Measurements from ENCODE around the gene KRT34. TPM values are rescaled to one million over a fixed set of nuclear protein-coding genes. Genes with fewer than 3 reads are reported as not detected.

The KRT34 gene
- total RNA-seq, 1 experiment from 2014 or later = not detected

DNA sequence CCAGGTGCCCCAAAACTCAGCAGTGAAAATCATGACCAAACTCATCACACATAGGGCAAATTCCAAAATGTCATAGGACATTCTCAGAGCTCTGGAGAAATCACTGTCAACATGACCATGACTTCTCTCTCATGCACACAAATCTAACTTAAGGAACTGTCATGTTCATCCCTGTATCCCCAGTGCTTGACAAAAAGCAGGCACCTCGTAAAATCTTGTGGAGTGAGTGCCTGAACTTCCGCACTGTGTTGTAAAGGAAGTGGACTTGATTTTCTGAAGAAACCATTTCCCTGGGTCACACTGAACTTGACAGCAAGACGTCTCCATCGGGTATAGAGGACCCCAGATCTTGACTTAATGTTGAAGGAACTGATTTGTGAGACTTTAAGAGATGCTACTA lies 39.5 kb upstream of the KRT34 start:
- intact Hi-C loops (cut with micrococcal nuclease) = no loop called here
- Histone ChIP-seq H3K4me1 (ENCODE audit: control insufficient read depth in 1 of 2, insufficient read depth in 2 of 2, low read length in 2 of 2) (peaks cover 9 to 28% of the 10 kb centered on the region in 2 experiments), H3K9me2 (ENCODE audit: insufficient read depth) (no peaks in the 10 kb centered on the region), H3K9me3 (ENCODE audit: control insufficient read depth in 1 of 2, insufficient read depth in 1 of 2, low read depth in 1 of 2, low read length in 2 of 2) (no peaks in the 10 kb centered on the region), H3K9ac (ENCODE audit: low read length) (no peak overlapping the region), H3K36me3 (ENCODE audit: control insufficient read depth in 1 of 2, insufficient read depth in 2 of 2, low read length in 2 of 2) (no peaks in the 10 kb centered on the region), H3K4me3 (replicated peaks in 1 of 2; ENCODE audit: low read depth in 1 of 2, low read length in 2 of 2) (no peak overlapping the region), H3K79me2 (ENCODE audit: insufficient read depth, low read length) (no peaks in the 10 kb centered on the region), H3K27me3 (ENCODE audit: insufficient read depth, low read length) (no peaks in the 10 kb centered on the region), H3K4me2 (ENCODE audit: low read length) (no peak overlapping the region), H4K20me1 (ENCODE audit: insufficient read depth) (no peaks in the 10 kb centered on the region), H3K27ac (ENCODE audit: low read depth, low read length) (no peak overlapping the region), H2AFZ (ENCODE audit: low read depth, low read length, poor library complexity, severe bottlenecking) (no peak overlapping the region)
- CTCF ChIA-PET = no interaction called here
- no TSS peak for BruUV-seq (replicated peaks)
- ATAC-seq (no peak), DNase-seq (ENCODE audit: low read depth, low spot score) (no peak)
- POLR2A ChIA-PET = no interaction called here
- TF ChIP-seq EGR1 (IDR thresholded peaks at IDR 0.05; ENCODE audit: low read depth) = no peak
- TF ChIP-seq, protein P1, sequence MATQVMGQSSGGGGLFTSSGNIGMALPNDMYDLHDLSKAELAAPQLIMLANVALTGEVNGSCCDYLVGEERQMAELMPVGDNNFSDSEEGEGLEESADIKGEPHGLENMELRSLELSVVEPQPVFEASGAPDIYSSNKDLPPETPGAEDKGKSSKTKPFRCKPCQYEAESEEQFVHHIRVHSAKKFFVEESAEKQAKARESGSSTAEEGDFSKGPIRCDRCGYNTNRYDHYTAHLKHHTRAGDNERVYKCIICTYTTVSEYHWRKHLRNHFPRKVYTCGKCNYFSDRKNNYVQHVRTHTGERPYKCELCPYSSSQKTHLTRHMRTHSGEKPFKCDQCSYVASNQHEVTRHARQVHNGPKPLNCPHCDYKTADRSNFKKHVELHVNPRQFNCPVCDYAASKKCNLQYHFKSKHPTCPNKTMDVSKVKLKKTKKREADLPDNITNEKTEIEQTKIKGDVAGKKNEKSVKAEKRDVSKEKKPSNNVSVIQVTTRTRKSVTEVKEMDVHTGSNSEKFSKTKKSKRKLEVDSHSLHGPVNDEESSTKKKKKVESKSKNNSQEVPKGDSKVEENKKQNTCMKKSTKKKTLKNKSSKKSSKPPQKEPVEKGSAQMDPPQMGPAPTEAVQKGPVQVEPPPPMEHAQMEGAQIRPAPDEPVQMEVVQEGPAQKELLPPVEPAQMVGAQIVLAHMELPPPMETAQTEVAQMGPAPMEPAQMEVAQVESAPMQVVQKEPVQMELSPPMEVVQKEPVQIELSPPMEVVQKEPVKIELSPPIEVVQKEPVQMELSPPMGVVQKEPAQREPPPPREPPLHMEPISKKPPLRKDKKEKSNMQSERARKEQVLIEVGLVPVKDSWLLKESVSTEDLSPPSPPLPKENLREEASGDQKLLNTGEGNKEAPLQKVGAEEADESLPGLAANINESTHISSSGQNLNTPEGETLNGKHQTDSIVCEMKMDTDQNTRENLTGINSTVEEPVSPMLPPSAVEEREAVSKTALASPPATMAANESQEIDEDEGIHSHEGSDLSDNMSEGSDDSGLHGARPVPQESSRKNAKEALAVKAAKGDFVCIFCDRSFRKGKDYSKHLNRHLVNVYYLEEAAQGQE (IDR thresholded peaks at IDR 0.05; ENCODE audit: low read depth) = no peak
- TF ChIP-seq, protein P2, sequence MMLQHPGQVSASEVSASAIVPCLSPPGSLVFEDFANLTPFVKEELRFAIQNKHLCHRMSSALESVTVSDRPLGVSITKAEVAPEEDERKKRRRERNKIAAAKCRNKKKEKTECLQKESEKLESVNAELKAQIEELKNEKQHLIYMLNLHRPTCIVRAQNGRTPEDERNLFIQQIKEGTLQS (IDR thresholded peaks at IDR 0.05) = no peak
- no peak for TF ChIP-seq POLR2A (IDR thresholded peaks at IDR 0.05; ENCODE audit: borderline replicate concordance, extremely low read depth, insufficient read depth, insufficient read length)
- TF ChIP-seq ELF1 (IDR thresholded peaks at IDR 0.05; ENCODE audit: borderline replicate concordance, low read depth) = no peak
- no peak for TF ChIP-seq RAD21 (IDR thresholded peaks at IDR 0.05; ENCODE audit: low read depth)
- TF ChIP-seq, protein P3, sequence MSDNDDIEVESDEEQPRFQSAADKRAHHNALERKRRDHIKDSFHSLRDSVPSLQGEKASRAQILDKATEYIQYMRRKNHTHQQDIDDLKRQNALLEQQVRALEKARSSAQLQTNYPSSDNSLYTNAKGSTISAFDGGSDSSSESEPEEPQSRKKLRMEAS (IDR thresholded peaks at IDR 0.05) = no peak
- TF ChIP-seq EZH2 (IDR thresholded peaks at IDR 0.05) = no peak
- TF ChIP-seq SIN3A (IDR thresholded peaks at IDR 0.05; ENCODE audit: low read depth) = no peak
- TF ChIP-seq, protein P4, sequence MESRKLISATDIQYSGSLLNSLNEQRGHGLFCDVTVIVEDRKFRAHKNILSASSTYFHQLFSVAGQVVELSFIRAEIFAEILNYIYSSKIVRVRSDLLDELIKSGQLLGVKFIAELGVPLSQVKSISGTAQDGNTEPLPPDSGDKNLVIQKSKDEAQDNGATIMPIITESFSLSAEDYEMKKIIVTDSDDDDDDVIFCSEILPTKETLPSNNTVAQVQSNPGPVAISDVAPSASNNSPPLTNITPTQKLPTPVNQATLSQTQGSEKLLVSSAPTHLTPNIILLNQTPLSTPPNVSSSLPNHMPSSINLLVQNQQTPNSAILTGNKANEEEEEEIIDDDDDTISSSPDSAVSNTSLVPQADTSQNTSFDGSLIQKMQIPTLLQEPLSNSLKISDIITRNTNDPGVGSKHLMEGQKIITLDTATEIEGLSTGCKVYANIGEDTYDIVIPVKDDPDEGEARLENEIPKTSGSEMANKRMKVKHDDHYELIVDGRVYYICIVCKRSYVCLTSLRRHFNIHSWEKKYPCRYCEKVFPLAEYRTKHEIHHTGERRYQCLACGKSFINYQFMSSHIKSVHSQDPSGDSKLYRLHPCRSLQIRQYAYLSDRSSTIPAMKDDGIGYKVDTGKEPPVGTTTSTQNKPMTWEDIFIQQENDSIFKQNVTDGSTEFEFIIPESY (IDR thresholded peaks at IDR 0.05; ENCODE audit: extremely low read depth, insufficient replicate concordance, low read length) = no peak
- no peak for TF ChIP-seq TCF7L2 (IDR thresholded peaks at IDR 0.05; ENCODE audit: borderline replicate concordance, extremely low read depth, insufficient read depth, insufficient read length)
- TF ChIP-seq ZNF274 (IDR thresholded peaks at IDR 0.05; ENCODE audit: low read depth, low read length) = no peak
- TF ChIP-seq, protein P5, sequence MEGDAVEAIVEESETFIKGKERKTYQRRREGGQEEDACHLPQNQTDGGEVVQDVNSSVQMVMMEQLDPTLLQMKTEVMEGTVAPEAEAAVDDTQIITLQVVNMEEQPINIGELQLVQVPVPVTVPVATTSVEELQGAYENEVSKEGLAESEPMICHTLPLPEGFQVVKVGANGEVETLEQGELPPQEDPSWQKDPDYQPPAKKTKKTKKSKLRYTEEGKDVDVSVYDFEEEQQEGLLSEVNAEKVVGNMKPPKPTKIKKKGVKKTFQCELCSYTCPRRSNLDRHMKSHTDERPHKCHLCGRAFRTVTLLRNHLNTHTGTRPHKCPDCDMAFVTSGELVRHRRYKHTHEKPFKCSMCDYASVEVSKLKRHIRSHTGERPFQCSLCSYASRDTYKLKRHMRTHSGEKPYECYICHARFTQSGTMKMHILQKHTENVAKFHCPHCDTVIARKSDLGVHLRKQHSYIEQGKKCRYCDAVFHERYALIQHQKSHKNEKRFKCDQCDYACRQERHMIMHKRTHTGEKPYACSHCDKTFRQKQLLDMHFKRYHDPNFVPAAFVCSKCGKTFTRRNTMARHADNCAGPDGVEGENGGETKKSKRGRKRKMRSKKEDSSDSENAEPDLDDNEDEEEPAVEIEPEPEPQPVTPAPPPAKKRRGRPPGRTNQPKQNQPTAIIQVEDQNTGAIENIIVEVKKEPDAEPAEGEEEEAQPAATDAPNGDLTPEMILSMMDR (IDR thresholded peaks at IDR 0.05 in 2 of 3, conservative IDR thresholded peaks at IDR 0.05 in 1 of 3; ENCODE audit: borderline replicate concordance in 1 of 3, insufficient read depth in 1 of 3, low read depth in 2 of 3, low read length in 2 of 3) = no peak
- no peak for TF ChIP-seq YY1 (IDR thresholded peaks at IDR 0.05; ENCODE audit: extremely low read depth, insufficient replicate concordance, low read depth, low read length)
- no peak for TF ChIP-seq SRF (IDR thresholded peaks at IDR 0.05; ENCODE audit: low read depth)
- no peak for TF ChIP-seq JUND (IDR thresholded peaks at IDR 0.05)
- TF ChIP-seq CBX3 (IDR thresholded peaks at IDR 0.05; ENCODE audit: low read depth) = no peak
- no peak for TF ChIP-seq SP1 (IDR thresholded peaks at IDR 0.05; ENCODE audit: low read depth)
- RAD21 ChIA-PET (ENCODE audit: low non-redundant PET in 1 of 2, low total read pairs in 2 of 2, uncharacterized antibody in 2 of 2, unreplicated experiment in 2 of 2) = no interaction called here

Measured in HCT116 (cell line).